ENCODE measurements around the gene PDS5A.

- TF ChIP-seq EZH2 (IDR thresholded peaks at IDR 0.05; ENCODE audit: insufficient read depth, poor library complexity, severe bottlenecking), result no peak
- TF ChIP-seq EZH2phosphoT487 (IDR thresholded peaks at IDR 0.05; ENCODE audit: insufficient read depth, low read depth), result no peak
Observed at GRCh38 chr4:39905656-39906055, 72.1 kb downstream of the PDS5A start.
